HG03175 (cell line): Measurements from ENCODE around the gene IFITM2.
"Not testable (repeated sequence)": the region's sequence is repeated elsewhere in the genome, so short reads cannot be mapped to it uniquely, and the experiment has no call there.

ENCODE experiments used
- ATAC-seq: cut with Tn5 transposase; IDR thresholded peaks from one replicate; pipeline ENCODE4 v1.9.1; 2021; ENCODE audit warnings: mild to moderate bottlenecking, moderate library complexity; ENCODE audit not compliant: unreplicated experiment

Gene IFITM2

DNA sequence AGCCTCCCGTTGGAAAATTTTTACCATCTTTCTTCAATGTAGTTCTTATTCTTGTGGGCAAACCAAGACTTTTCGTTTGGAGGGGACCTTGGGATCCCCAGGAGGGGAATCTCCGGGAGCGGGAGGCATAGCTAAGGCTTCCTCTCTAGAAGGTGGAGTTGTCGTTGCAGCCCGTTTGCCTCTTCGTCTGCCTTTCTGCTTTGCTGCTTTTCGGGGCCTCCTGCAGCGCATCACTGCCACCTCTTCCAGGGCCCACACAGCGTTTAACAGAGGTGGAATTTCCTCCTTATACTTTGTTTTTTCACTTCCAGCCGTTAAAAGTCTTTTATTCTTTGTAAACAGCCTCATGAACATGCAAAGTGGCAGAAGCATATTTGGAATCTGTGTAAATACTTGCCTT is 16.5 kb downstream of the IFITM2 start:
- ATAC-seq = no peak

DNA sequence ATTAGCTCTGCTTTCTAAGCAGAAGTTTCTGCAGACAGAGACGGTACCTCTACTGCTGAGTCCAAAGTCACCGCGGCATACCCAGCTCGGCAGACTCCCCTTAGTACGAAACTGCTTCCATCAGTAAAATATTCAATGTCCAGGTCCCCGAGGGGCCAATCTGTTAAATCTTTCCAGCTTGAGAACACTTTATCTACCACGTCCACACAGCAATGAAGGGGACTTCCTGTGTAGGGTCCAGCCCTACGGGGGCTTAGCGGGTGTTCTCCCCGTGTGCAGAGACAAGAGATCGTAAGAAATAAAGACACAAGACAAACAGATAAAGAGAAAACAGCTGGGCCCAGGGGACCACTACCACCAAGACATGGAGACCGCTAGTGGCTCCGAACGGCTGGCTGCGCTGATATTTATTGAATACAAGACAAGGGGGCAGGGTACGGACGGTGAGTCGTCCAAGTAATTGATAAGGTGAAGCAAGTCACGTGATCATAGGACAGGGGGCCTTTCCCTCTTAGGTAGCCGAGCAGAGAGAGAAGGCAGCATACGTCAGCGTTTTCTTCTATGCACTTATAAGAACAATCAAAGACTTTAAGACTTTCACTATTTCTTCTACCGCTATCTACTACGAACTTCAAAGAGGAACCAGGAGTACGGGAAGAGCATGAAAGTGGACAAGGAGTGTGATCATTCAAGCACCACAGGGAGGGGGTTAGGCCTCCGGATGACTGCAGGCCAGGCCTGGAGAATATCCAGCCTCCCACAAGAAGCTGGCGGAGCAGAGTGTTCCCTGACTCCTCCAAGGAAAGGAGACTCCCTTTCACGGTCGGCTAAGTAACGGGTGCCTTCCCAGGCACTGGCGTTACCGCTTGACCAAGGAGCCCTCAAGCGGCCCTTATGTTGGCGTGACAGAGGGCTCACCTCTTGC is 17.2 kb downstream of the IFITM2 start:
- not testable (repeated sequence) for ATAC-seq

- ATAC-seq = no peak
Observed at GRCh38 chr11:325796-326591, 18.4 kb downstream of the IFITM2 start.

GRCh38 chr11:326592-326841 is 18.9 kb downstream of the IFITM2 start:
- peak; percentile 10 for ATAC-seq

DNA sequence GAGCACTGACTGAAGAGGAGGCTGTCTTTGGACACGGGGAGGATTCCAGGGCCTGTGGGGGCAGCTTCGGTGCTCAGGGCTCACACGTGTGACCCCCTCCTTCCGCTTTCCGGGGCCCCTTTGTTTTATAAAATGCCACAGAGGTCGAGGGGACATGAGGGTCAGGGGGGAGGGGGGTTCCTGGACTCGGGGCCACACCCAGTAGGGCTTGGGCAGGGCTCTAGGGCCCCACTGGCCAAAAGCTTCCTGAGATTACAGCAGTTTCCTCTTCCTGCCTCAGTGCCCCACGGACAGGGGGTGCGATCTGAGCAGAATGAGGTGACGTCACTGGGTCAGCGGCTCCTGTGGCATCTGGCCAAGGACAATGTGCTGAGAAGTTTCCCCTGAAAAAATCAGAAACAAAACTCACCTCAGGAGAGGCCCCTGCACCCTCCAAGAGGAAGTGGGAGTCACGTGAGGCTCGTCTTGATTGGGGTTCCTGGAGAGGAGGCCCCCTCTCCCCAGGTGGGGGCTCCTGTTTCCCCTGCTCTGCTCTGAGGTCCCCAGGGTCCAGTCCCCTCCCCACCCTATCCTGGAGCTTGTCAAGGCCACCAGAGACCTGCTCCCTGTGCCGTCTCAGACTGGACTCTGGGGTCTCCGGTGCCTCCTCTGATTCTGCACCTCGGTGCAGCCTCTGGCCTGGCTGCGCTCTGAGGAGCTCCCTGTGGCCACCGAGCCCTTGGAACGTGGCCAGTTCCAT is 19.4 kb downstream of the IFITM2 start:
- peak; percentile 85 for ATAC-seq

- ATAC-seq = no peak
Observed at GRCh38 chr11:327581-327923, 19.9 kb downstream of the IFITM2 start.

DNA sequence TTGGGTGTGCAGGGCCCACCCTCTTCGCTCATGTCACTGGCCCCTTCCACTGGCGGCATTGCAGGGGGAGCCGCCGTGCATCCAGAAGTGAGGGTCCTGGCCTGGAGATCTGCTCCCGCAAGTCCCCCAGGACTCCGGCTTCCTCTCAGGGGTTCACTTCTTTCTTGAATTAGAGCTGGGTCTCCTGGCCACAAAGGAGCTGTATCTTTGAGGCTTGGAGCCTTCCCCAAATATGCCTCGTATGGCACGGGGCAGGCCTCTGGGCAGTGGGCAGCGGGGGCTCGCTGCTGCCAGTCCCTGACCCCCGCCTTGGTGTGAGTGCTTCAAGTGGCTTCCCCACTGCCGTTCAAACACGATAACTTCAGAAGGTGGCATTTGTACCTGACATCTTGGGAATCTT is 20.4 kb downstream of the IFITM2 start:
- no peak for ATAC-seq

DNA sequence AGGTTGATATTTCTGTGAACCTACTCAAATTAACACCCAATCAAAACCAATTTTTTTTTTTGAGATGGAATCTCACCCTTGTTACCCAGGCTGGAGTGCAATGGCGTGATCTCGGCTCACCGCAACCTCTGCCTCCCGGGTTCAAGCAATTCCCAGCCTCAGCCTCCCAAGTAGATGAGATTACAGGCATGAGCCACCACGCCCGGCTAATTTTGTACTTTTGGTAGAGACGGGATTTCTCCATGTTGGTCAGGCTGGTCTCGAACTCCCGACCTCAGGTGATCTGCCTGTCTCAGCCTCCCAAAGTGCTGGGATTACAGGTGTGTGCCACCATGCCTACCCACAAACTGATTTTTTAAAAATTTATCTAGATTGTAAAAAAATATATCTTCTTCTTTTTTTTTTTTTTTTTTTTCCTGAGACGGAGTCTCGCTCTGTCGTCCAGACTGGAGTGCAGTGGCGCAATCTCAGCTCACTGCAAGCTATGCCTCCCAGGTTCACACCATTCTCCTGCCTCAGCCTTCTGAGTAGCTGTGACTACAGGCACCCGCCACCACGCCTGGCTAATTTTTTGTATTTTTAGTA is 21.0 kb downstream of the IFITM2 start:
- not testable (repeated sequence) for ATAC-seq

GRCh38 chr11:329886-330253 is 22.3 kb downstream of the IFITM2 start:
- no peak for ATAC-seq

DNA sequence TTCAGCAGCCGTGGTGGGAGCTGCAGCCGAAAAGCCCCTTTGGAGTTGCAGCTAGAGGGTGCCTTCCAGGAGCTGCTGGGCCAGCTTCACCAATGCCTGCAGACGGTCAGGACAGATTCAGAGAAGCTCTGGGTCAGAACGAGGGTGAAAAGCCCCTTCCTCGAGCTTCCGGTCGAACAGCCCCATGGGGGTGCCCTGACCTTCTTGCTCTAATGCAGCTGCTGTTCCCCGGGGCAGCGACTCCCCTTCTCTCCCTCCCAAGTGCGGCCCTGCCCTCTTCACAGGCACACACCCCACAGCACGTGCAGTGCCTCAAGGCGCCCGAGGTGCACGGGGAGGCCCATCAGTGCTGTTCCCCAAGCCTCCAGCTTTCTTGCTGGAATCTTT is 22.7 kb downstream of the IFITM2 start:
- ATAC-seq = no peak

GRCh38 chr11:330694-331357 is 23.2 kb downstream of the IFITM2 start:
- no peak for ATAC-seq

- no peak for ATAC-seq
Observed at GRCh38 chr11:331358-332060, 23.9 kb downstream of the IFITM2 start.

GRCh38 chr11:332651-333480 is 25.2 kb downstream of the IFITM2 start:
- no peak for ATAC-seq

DNA sequence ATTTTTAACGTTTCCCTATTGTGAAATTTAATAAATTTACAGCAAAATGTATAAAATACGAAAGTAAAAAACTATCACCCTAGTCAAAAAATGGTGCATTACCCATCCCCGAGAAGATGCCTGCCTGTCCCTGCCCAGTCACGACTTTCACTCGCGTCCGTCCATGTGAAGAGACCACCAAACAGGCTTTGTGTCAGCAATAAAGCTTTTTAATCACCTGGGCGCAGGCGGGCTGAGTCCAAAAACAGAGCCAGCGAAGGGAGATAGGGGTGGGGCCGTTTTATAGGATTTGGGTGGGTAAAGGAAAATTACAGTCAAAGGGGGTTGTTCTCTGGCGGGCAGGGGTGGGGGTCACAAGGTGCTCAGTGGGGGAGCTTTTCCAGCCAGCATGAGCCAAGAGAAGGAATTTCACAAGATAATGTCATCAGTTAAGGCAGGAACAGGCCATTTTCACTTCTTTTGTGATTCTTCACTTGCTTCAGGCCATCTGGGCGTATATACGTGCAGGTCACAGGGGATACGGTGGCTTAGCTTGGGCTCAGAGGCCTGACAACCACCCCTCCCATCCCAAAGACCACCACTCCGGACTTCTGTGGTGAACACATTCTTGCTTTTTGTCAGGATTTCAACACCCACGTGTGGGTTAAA is 26.1 kb downstream of the IFITM2 start:
- not testable (repeated sequence) for ATAC-seq

DNA sequence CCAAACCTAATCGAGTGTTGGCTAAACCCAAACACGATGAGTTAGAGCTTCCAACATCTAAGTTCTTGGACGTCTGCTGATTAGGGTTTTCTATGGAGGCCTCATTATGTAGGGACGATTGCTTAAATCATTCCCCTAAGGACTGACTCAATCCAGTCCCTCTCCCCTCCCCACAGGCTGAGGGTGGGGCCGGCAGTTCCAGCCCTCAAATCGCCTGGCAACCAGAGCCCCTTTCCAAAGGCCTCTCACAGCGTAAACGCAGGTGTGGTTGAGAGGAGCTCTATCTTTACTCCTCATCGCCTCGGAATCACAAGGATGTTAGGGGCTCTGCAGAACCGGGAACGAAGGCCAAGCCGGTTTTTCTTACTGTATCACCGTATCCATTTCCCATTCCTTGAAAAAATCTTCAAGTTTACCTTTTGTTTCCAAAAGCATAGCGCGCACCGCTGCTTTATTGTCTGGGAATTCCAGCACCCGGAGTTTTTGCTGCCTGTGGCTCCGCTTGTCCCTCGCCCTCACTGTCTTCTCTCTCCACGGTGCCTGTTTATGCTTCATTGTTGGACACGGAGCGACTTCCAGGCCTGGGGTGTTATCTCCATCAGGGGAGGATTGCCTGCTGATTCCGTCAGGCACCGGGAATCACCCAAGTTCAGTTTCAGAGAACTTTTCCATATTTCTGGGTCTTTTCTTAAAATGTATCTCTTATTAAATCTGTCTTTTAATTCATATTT is 26.8 kb downstream of the IFITM2 start:
- no peak for ATAC-seq

DNA sequence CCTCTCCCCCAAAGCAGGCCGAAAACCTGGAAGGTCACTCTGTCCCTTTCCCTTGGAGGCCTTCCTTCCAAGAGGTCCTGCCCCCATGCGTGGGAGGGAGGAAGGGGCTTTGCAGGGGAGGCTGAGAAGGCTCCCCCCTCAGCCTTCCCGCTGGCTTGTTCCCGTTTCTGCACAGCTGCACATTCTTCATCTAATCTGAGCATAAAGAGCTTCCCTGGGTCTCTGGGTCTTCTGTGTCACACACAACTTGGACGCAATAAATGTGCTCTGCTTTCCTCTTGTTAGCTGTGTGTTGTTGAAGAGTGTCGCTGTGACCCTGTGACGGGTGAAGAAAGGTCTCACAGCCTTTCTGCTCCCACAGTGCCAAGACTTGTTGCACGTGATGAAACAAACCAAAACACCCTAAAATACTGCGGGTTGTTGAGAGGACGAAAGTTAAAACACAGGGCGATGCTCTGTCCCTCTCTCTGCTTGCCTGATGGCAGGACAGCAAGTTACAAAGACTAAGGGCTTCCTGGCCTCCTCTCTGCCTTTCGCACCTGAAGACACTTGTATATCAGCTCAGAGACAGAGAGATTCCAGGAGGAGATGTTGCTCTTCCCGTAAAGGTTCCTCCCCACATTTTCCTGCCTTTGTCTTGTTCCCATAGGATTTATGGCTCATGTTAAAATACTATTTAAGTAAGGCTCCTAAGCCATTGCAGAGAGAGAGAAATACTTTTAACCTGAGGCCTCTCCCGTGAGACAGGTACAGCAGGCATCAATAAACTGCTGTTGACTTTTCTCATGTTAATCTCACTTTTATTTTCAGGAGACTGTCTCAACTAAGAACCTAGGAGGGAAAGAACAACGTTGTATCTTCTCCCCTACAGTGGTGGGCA is 28.4 kb downstream of the IFITM2 start:
- ATAC-seq = no peak

- ATAC-seq = no peak
Observed at GRCh38 chr11:336659-337198, 29.1 kb downstream of the IFITM2 start.
